ENCODE results near the gene MYO18B. TPM values are rescaled to one million over a fixed set of nuclear protein-coding genes. Genes with fewer than 3 reads are reported as not detected.

MYO18B gene
- total and polyA plus RNA-seq, 9 donors = 0.02 to 0.23 (median 0.10) TPM; not detected in 5

GRCh38 chr22:26053737-26054316 lies 311.8 kb downstream of the MYO18B start:
- Histone ChIP-seq H3K27me3 (no peaks in the 10 kb centered on the region), H3K36me3 (no peaks in the 10 kb centered on the region), H3K4me1 (ENCODE audit: insufficient read depth) (no peaks in the 10 kb centered on the region), H3K9me3 (no peaks in the 10 kb centered on the region), H3K4me3 (no peak overlapping the region), H3K27ac (no peak overlapping the region)
- TF ChIP-seq CTCF (IDR thresholded peaks at IDR 0.05) = no peak
- no peak for TF ChIP-seq EP300 (IDR thresholded peaks at IDR 0.05)
- WGBS, 3 donors = 63 to 75% (median 65%) methylated on average over 4 of the region's 4 CpGs
- intact Hi-C loops (cut with DNase I) = no loop called here
- no peak for DNase-seq

GRCh38 chr22:26054841-26055605 lies 313.0 kb downstream of the MYO18B start:
- TF ChIP-seq EP300 (IDR thresholded peaks at IDR 0.05) (no peak), POLR2A (IDR thresholded peaks at IDR 0.05) (no peak), CTCF (IDR thresholded peaks at IDR 0.05) (no peak)
- Histone ChIP-seq H3K4me3 (no peak overlapping the region), H3K27me3 (no peaks in the 10 kb centered on the region), H3K4me1 (ENCODE audit: insufficient read depth) (no peaks in the 10 kb centered on the region), H3K9me3 (no peaks in the 10 kb centered on the region), H3K36me3 (no peaks in the 10 kb centered on the region), H3K27ac (no peak overlapping the region)
- intact Hi-C loops (cut with DNase I) = no loop called here
- no peak for DNase-seq
- 48 to 59% (median 53%) methylated on average over 6 of the region's 6 CpGs for WGBS, 3 donors

GRCh38 chr22:26055693-26056092 lies 313.7 kb downstream of the MYO18B start:
- DNase-seq = no peak
- H3K36me3 ChIP-seq = no peaks in the 10 kb centered on the region
- no peaks in the 10 kb centered on the region for H3K4me1 ChIP-seq (ENCODE audit: insufficient read depth)
- TF ChIP-seq EP300 (IDR thresholded peaks at IDR 0.05) (no peak), POLR2A (IDR thresholded peaks at IDR 0.05) (no peak), CTCF (IDR thresholded peaks at IDR 0.05) (no peak)
- H3K4me3 ChIP-seq = no peak overlapping the region
- H3K27me3 ChIP-seq = no peaks in the 10 kb centered on the region
- H3K27ac ChIP-seq = no peak overlapping the region
- intact Hi-C loops (cut with DNase I) = no loop called here
- H3K9me3 ChIP-seq = no peaks in the 10 kb centered on the region
- 50 to 64% (median 51%) methylated on average over 1 of the region's 1 CpG for WGBS, 3 donors

- no peak for TF ChIP-seq CTCF (IDR thresholded peaks at IDR 0.05)
- no peak for TF ChIP-seq EP300 (IDR thresholded peaks at IDR 0.05)
- TF ChIP-seq POLR2A (IDR thresholded peaks at IDR 0.05) = no peak
- no peak overlapping the region for H3K27ac ChIP-seq
- H3K36me3 ChIP-seq = no peaks in the 10 kb centered on the region
- WGBS, 3 donors = 54 to 59% (median 56%) methylated on average over 12 of the region's 12 CpGs
- H3K9me3 ChIP-seq = no peaks in the 10 kb centered on the region
- H3K4me3 ChIP-seq = no peak overlapping the region
- no peaks in the 10 kb centered on the region for H3K4me1 ChIP-seq (ENCODE audit: insufficient read depth)
- DNase-seq = no peak
- H3K27me3 ChIP-seq = no peaks in the 10 kb centered on the region
- intact Hi-C loops (cut with DNase I) = no loop called here
These were observed 314.6 kb downstream of the MYO18B start for GRCh38 chr22:26056455-26057200.

Data from ovary (tissue), 9 donors.